GM12878 (cell line): ENCODE results near the gene BUB1B. TPM values are rescaled to one million over a fixed set of nuclear protein-coding genes. Genes with fewer than 3 reads are reported as not detected.

Experiments used
- ATAC-seq: fragments of 200-7000 bp; cut with Tn5 transposase; 3 replicates; pipeline ENCODE4 v1.9.1; 2020; ENCODE audit warnings: mild to moderate bottlenecking, moderate library complexity
- BruUV-seq: library from RNA; stranded (reverse); fragments of 400-500 nt; replicated peaks from 2 replicates; lab custom pipeline; 2021; lab: Mats Ljungman, UMichigan
- CTCF ChIA-PET: fragments of 300-600 bp; sonication (Branson Sonifier 250); formaldehyde crosslinking; extraction: SDS; loops from one replicate; lab custom pipeline; 2021; ENCODE audit warnings: inconsistent platforms; lab: Yijun Ruan, JAX
- POLR2A ChIA-PET: fragments of 350-600 bp; formaldehyde crosslinking; extraction: SDS; loops from one replicate; lab custom pipeline; 2021; ENCODE audit warnings: inconsistent platforms; lab: Charles Lee
- RAD21 ChIA-PET: fragments of 300-600 bp; sonication (Branson Sonifier 250); formaldehyde crosslinking; loops from one replicate; lab custom pipeline; 2023; ENCODE audit warnings: antibody characterized with exemption; ENCODE audit not compliant: unreplicated experiment; lab: Charles Lee
- SMC1A ChIA-PET: fragments of 300-600 bp; sonication (Branson Sonifier 250); formaldehyde crosslinking; loops from one replicate; lab custom pipeline; 2023; ENCODE audit not compliant: unreplicated experiment, uncharacterized antibody; lab: Charles Lee
- DNase-seq: peaks from one replicate; pipeline ENCODE4 v3.0.0-alpha.2; 2011; ENCODE audit warnings: low read depth, low spot score
- FAIRE-seq: peaks from 3 replicates; lab custom pipeline; 2011; peaks lifted over from hg19 to GRCh38; lab: Jason Lieb, UNC
- H2AFZ ChIP-seq: 2 replicates; pipeline ENCODE4 v1.6.0; 2011; ENCODE audit warnings: low read depth, low read length, control low read depth; ENCODE audit not compliant: control insufficient read depth
- H3K27ac ChIP-seq: 2 replicates; pipeline ENCODE4 v1.5.1; 2011; ENCODE audit warnings: control low read depth; ENCODE audit not compliant: control insufficient read depth, insufficient read depth
- H3K27me3 ChIP-seq, 2 experiments: replicated peaks in 1 of 2; 2 replicates each; pipeline versions ENCODE4 v1.6.0 to v1.6.1; 2011; ENCODE audit warnings: low read length in 1 of 2; ENCODE audit not compliant: control insufficient read depth in 2 of 2, insufficient read depth in 2 of 2
- H3K36me3 ChIP-seq, 2 experiments: 2 replicates each; pipeline ENCODE4 v1.5.1; 2011; ENCODE audit warnings: low read length in 1 of 2; ENCODE audit not compliant: control insufficient read depth in 2 of 2, insufficient read depth in 2 of 2
- H3K4me1 ChIP-seq: 2 replicates; pipeline ENCODE4 v1.6.1; 2011; ENCODE audit warnings: mild to moderate bottlenecking, low read length, moderate library complexity, mixed read lengths; ENCODE audit not compliant: control insufficient read depth, insufficient read depth
- H3K4me2 ChIP-seq: 2 replicates; pipeline ENCODE4 v1.6.0; 2011; ENCODE audit warnings: control low read depth; ENCODE audit not compliant: control insufficient read depth, insufficient read depth
- H3K4me3 ChIP-seq: fragments of 200-600 bp; sonication (generic); 2 replicates; pipeline ENCODE4 v1.5.1; 2016
- H3K79me2 ChIP-seq: 2 replicates; pipeline ENCODE4 v1.6.0; 2011; ENCODE audit warnings: low read length; ENCODE audit not compliant: control insufficient read depth, insufficient read depth
- H3K9ac ChIP-seq: 2 replicates; pipeline ENCODE4 v1.8.0; 2011; ENCODE audit warnings: low read length, control low read depth, mixed read lengths; ENCODE audit not compliant: control insufficient read depth, insufficient read depth
- H3K9me3 ChIP-seq: replicated peaks from 3 replicates; pipeline ENCODE4 v1.5.1; 2011; ENCODE audit warnings: mild to moderate bottlenecking, low read length; ENCODE audit not compliant: control insufficient read depth, insufficient read depth
- H4K20me1 ChIP-seq: 2 replicates; pipeline ENCODE4 v1.6.0; 2011; ENCODE audit not compliant: control insufficient read depth, insufficient read depth
- CBFB ChIP-seq: IDR thresholded peaks from 2 replicates; pipeline ENCODE4 v1.6.1; 2016; ENCODE audit warnings: antibody characterized with exemption, low read depth
- CREB1 ChIP-seq: IDR thresholded peaks from 2 replicates; pipeline ENCODE4 v1.6.1; 2012; ENCODE audit warnings: low read depth, mild to moderate bottlenecking, inconsistent platforms
- EED ChIP-seq: sonication (generic); IDR thresholded peaks from 2 replicates; pipeline ENCODE4 v1.6.1; 2016; ENCODE audit warnings: antibody characterized with exemption, low read depth
- EGR1 ChIP-seq, 2 experiments: IDR thresholded peaks; 1 replicate in 1 of 2; 2 replicates in 1 of 2; pipeline ENCODE4 v1.6.1; 2011 to 2012; ENCODE audit warnings: low read depth in 2 of 2, low read length in 2 of 2, borderline replicate concordance in 1 of 2, mild to moderate bottlenecking in 1 of 2, moderate library complexity in 1 of 2
- EZH2 ChIP-seq: IDR thresholded peaks from 2 replicates; pipeline ENCODE4 v1.6.1; 2012; ENCODE audit warnings: low read depth, mild to moderate bottlenecking, control low read depth, inconsistent platforms, low read length, borderline replicate concordance; ENCODE audit not compliant: control insufficient read depth
- FOS ChIP-seq: IDR thresholded peaks from 3 replicates; pipeline ENCODE4 v1.6.1; 2011; ENCODE audit warnings: borderline replicate concordance; ENCODE audit not compliant: insufficient read length; ENCODE audit errors: extremely low read depth
- IKZF2 ChIP-seq, 2 experiments: fragments of 450-650 bp; IDR thresholded peaks; 2 replicates each; pipeline ENCODE4 v1.6.1; 2017; ENCODE audit warnings: mild to moderate bottlenecking in 2 of 2, moderate library complexity in 2 of 2
- NR2C1 ChIP-seq: fragments of 450-650 bp; IDR thresholded peaks from 2 replicates; pipeline ENCODE4 v1.6.1; 2017; ENCODE audit warnings: antibody characterized with exemption, mild to moderate bottlenecking, moderate library complexity
- NR2C2 ChIP-seq: IDR thresholded peaks from 2 replicates; pipeline ENCODE4 v1.6.1; 2011; ENCODE audit warnings: borderline replicate concordance, low read depth; ENCODE audit not compliant: control insufficient read depth, insufficient read length
- NR2F1 ChIP-seq: fragments of 450-650 bp; conservative IDR thresholded peaks from 2 replicates; pipeline ENCODE4 v1.6.1; 2017; ENCODE audit warnings: mild to moderate bottlenecking
- SREBF2 ChIP-seq: IDR thresholded peaks from 2 replicates; pipeline ENCODE4 v1.6.1; 2012; ENCODE audit warnings: mild to moderate bottlenecking, low read length
- ZNF274 ChIP-seq: IDR thresholded peaks from one replicate; pipeline ENCODE4 v1.8.0; 2011; ENCODE audit not compliant: insufficient read length, insufficient read depth
- ZNF384 ChIP-seq: IDR thresholded peaks from 2 replicates; pipeline ENCODE4 v1.6.1; 2012; ENCODE audit warnings: low read depth, mild to moderate bottlenecking, low read length, improper control_type of control experiment, borderline replicate concordance
- WGBS: methylation state at CpG from one replicate; pipeline ENCODE4 v1.1.6; 2016; ENCODE audit warnings: low lambda C conversion rate; ENCODE audit not compliant: insufficient replicate concordance, insufficient coverage; ENCODE audit errors: missing lambda C conversion rate; 5-methylcytosine and 5-hydroxymethylcytosine counted together
- in situ Hi-C: fragments of 300-500 bp; cut with MboI; formaldehyde crosslinking; loops from 9 replicates; pipeline ENCODE4 v1.14.3; 2018; ENCODE audit warnings: mixed read lengths
- intact Hi-C: fragments of 100-400 bp; cut with micrococcal nuclease; formaldehyde crosslinking; loops from one replicate; pipeline ENCODE4 v1.14.2; 2022; ENCODE audit not compliant: unreplicated experiment
- polyA plus RNA-seq, 11 experiments: library from polyadenylated mRNA; depleted of rRNA in 4 of 11; unstranded in 6 of 11; stranded (reverse) in 5 of 11; fragments of >200 nt; fragmentation: Nextera tagmentation in 4 of 11; fragmentation: Illumina TruSeq in 1 of 11; extraction: Ambion mirVana in 4 of 11; extraction: Trizol in 1 of 11; gene quantifications; 1 replicate in 1 of 11; 2 replicates in 10 of 11; pipeline versions ENCODE4 v1.2.1 to v1.2.3, GENCODE V29; 2011 to 2016; ENCODE audit warnings: inconsistent platforms in 2 of 11, missing spikeins in 2 of 11, low read depth in 1 of 11
- total RNA-seq, 4 experiments: library from RNA; depleted of rRNA in 3 of 4; stranded (reverse); fragments of >200 nt in 3 of 4; fragmentation: Illumina TruSeq in 1 of 4; extraction: Trizol in 1 of 4; gene quantifications; 2 replicates each; pipeline versions ENCODE4 v1.2.1 to v1.2.3, GENCODE V29; 2013 to 2021
- TF ChIP-seq, protein P1 (sequence below): fragments of 150-350 bp; IDR thresholded peaks from 2 replicates; pipeline ENCODE4 v1.6.1; 2016; ENCODE audit warnings: low read depth, low read length
- TF ChIP-seq, protein P2 (sequence below): fragments of 450-650 bp; IDR thresholded peaks from 2 replicates; pipeline ENCODE4 v1.6.1; 2017; ENCODE audit warnings: mild to moderate bottlenecking, moderate library complexity

BUB1B gene
- total and polyA plus RNA-seq, 10 of the 15 experiments (the other 5 are each of a cell fraction or from before 2014, with no cell fraction given) = 29.1 to 98.6 (median 77.3) TPM

DNA sequence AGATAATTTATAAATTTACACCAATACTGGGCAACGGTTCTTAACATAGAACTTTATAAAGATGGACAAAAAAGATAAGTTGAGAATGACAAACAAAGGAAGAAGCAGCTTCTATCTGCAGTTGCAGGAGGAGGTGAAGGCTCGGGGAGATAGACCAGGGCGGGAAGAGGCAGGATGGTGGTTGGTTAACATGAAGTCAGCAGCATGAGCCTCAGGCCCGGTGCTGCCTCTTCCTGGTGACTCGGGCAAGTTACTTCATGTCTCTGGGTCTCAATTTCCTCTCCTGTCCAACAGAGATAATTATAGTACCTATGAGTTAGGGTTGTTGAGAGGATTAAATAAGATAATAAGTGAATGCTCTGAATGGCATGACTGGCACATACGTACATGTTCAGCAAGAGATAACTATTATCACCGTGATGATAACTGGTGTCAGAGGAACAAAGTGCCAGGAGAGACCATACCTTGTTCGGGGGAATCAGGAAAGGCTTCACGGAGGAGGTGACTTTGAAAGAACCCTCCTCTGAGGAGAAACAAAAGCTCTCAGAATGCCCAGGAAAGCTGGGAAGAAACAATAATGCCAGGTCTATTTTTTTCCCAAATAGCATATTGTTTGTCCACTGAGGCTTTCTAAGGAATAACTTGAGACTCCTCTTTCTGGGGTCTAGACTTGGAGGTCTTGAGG is 82.4 kb downstream of the BUB1B start:
- BruUV-seq = no TSS peak
- no peak overlapping the region for H3K4me3 ChIP-seq
- ChIA-PET SMC1A (no interaction called here), POLR2A (no interaction called here), CTCF (interaction anchor here (0.6 to 1.5 kb wide), 2 partner anchors 13 to 35 kb away, joined by 3 to 5 read pairs; no protein-coding TSS in a partner anchor), RAD21 (no interaction called here)
- H3K27me3 ChIP-seq = no peaks in the 10 kb centered on the region; a peak in 1 of 4 replicates
- H2AFZ ChIP-seq = no peak overlapping the region
- in situ Hi-C loops (no loop called here), intact Hi-C loops (no loop called here)
- H3K9ac ChIP-seq = no peak overlapping the region
- no peaks in the 10 kb centered on the region for H3K79me2 ChIP-seq
- ATAC-seq (no peak), FAIRE-seq (no peak), DNase-seq (no peak)
- H3K4me1 ChIP-seq = 0 out of 2 replicates have a peak, but pooled peaks cover 4% of the 10 kb centered on the region
- no peak overlapping the region for H3K27ac ChIP-seq
- H4K20me1 ChIP-seq = no peaks in the 10 kb centered on the region
- H3K9me3 ChIP-seq = no peaks in the 10 kb centered on the region
- no peaks in the 10 kb centered on the region for H3K36me3 ChIP-seq
- WGBS = 44% methylated on average over 9 of the region's 9 CpGs
- no peak overlapping the region for H3K4me2 ChIP-seq
- TF ChIP-seq SREBF2 (no peak), EED (no peak), CBFB (no peak), ZNF274 (no peak), CREB1 (no peak), IKZF2 (IDR thresholded peaks at IDR 0.05) (no peak), EGR1 (IDR thresholded peaks at IDR 0.05; ENCODE audit: borderline replicate concordance in 1 of 2, low read depth in 2 of 2, low read length in 2 of 2) (no peak), NR2F1 (no peak), EZH2 (no peak), ZNF384 (no peak), FOS (no peak), NR2C2 (no peak), NR2C1 (no peak)
- TF ChIP-seq, protein P1, sequence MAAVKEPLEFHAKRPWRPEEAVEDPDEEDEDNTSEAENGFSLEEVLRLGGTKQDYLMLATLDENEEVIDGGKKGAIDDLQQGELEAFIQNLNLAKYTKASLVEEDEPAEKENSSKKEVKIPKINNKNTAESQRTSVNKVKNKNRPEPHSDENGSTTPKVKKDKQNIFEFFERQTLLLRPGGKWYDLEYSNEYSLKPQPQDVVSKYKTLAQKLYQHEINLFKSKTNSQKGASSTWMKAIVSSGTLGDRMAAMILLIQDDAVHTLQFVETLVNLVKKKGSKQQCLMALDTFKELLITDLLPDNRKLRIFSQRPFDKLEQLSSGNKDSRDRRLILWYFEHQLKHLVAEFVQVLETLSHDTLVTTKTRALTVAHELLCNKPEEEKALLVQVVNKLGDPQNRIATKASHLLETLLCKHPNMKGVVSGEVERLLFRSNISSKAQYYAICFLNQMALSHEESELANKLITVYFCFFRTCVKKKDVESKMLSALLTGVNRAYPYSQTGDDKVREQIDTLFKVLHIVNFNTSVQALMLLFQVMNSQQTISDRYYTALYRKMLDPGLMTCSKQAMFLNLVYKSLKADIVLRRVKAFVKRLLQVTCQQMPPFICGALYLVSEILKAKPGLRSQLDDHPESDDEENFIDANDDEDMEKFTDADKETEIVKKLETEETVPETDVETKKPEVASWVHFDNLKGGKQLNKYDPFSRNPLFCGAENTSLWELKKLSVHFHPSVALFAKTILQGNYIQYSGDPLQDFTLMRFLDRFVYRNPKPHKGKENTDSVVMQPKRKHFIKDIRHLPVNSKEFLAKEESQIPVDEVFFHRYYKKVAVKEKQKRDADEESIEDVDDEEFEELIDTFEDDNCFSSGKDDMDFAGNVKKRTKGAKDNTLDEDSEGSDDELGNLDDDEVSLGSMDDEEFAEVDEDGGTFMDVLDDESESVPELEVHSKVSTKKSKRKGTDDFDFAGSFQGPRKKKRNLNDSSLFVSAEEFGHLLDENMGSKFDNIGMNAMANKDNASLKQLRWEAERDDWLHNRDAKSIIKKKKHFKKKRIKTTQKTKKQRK = no peak
- TF ChIP-seq, protein P2, sequence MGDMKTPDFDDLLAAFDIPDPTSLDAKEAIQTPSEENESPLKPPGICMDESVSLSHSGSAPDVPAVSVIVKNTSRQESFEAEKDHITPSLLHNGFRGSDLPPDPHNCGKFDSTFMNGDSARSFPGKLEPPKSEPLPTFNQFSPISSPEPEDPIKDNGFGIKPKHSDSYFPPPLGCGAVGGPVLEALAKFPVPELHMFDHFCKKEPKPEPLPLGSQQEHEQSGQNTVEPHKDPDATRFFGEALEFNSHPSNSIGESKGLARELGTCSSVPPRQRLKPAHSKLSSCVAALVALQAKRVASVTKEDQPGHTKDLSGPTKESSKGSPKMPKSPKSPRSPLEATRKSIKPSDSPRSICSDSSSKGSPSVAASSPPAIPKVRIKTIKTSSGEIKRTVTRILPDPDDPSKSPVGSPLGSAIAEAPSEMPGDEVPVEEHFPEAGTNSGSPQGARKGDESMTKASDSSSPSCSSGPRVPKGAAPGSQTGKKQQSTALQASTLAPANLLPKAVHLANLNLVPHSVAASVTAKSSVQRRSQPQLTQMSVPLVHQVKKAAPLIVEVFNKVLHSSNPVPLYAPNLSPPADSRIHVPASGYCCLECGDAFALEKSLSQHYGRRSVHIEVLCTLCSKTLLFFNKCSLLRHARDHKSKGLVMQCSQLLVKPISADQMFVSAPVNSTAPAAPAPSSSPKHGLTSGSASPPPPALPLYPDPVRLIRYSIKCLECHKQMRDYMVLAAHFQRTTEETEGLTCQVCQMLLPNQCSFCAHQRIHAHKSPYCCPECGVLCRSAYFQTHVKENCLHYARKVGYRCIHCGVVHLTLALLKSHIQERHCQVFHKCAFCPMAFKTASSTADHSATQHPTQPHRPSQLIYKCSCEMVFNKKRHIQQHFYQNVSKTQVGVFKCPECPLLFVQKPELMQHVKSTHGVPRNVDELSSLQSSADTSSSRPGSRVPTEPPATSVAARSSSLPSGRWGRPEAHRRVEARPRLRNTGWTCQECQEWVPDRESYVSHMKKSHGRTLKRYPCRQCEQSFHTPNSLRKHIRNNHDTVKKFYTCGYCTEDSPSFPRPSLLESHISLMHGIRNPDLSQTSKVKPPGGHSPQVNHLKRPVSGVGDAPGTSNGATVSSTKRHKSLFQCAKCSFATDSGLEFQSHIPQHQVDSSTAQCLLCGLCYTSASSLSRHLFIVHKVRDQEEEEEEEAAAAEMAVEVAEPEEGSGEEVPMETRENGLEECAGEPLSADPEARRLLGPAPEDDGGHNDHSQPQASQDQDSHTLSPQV = no peak
